ENCODE data around the gene SMOC2. TPM values are rescaled to one million over a fixed set of nuclear protein-coding genes. Genes with fewer than 3 reads are reported as not detected.
"Not testable (repeated sequence)": the region's sequence is repeated elsewhere in the genome, so short reads cannot be mapped to it uniquely, and the experiment has no call there.

The SMOC2 gene
- total RNA-seq, 1 donor from 2014 or later = not detected

- DNase-seq (ENCODE audit: low read depth, low spot score) = not testable (repeated sequence)
These were observed 97.4 kb downstream of the SMOC2 start for GRCh38 chr6:168538188-168538891.

GRCh38 chr6:168538892-168539811, 98.2 kb downstream of the SMOC2 start:
- DNase-seq (ENCODE audit: low read depth, low spot score) = no peak

GRCh38 chr6:168540713-168541291, 99.8 kb downstream of the SMOC2 start:
- no peak for DNase-seq (ENCODE audit: low read depth, low spot score)

- DNase-seq (ENCODE audit: low read depth, low spot score) = no peak
These were observed 100.3 kb downstream of the SMOC2 start for GRCh38 chr6:168541307-168541706.

- DNase-seq (ENCODE audit: low read depth, low spot score) = no peak
These were observed 101.3 kb downstream of the SMOC2 start for GRCh38 chr6:168542301-168542700.

DNA sequence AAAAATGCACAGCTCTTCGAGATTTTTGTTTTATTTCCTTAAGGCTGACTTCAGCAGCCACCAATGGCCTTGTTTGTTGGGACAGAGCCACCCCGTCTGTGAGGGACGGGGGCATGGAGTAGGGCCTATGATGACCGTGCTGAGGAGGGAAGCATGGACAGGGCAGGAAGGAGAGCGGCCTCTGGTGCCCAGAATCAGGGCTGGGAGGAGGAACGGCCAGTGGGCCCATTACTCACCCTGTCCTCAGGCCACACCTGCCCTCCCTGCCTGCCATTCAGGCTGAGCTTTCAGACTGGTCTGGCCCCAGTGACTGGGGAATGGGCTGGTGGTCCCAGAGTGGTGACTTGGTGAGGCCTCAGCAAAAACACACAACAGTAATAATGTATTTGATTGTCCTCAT, 104.4 kb downstream of the SMOC2 start:
- DNase-seq (ENCODE audit: low read depth, low spot score) = no peak

GRCh38 chr6:168546151-168546550, 105.2 kb downstream of the SMOC2 start:
- no peak for DNase-seq (ENCODE audit: low read depth, low spot score)

DNA sequence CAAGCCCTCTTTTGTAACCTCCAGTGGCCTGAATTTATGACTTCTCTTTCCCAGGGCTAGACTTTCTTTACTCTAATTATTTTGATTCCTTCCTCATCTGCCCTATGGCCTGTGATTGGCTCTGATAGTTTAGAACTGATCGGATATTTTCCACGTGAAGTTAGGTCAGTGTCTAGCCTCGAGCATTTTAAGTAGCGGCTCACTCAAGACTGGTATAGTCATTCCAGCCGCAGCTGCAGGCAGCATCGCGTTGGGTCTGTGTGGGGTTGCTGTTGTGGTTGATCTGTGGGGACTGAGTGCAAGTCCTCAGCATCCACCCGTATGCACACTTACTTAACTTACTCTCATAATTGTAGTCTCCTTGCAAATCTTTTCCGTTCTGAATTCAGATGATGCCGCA, 105.7 kb downstream of the SMOC2 start:
- DNase-seq (ENCODE audit: low read depth, low spot score) = no peak

DNA sequence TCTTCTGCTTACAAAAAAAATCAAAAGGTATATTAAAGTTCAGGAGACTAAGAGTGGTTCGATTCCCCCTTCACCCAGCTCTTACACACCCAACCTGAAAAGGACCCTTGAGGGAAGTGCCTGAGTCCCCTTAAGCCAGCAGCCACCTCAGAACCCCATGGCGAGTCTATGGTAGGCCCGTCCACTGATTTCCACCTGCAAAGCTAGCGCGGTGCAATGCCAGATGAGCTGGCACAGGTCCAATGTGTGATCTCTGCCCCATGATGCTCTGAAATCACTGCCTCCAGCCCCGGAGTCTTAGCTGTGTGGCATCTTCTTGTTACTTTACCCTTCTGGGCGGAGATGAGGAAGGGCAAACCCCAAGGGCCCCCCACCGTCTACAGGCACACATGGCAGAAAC, 109.3 kb downstream of the SMOC2 start:
- no peak for DNase-seq (ENCODE audit: low read depth, low spot score)

DNA sequence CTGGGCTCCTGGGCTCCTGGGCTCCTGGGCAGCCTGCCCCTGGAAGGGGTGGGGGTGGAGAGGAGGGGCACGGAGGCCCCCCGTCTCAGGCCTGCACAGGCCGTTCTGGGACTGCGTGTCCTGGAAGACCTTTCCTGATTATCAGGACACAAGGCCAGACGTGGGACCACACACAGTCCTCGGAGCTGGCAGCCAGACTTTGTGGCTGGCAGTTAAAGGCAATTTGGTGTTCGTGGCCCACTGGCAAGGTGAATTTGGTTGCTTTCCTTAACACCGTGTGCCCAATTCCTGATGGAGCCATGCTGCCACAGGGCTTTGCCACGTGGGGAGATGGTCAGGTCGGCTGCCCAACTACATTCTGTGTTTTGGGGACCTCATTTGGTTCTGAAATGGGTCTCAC, 113.5 kb downstream of the SMOC2 start:
- DNase-seq (ENCODE audit: low read depth, low spot score) = no peak

DNA sequence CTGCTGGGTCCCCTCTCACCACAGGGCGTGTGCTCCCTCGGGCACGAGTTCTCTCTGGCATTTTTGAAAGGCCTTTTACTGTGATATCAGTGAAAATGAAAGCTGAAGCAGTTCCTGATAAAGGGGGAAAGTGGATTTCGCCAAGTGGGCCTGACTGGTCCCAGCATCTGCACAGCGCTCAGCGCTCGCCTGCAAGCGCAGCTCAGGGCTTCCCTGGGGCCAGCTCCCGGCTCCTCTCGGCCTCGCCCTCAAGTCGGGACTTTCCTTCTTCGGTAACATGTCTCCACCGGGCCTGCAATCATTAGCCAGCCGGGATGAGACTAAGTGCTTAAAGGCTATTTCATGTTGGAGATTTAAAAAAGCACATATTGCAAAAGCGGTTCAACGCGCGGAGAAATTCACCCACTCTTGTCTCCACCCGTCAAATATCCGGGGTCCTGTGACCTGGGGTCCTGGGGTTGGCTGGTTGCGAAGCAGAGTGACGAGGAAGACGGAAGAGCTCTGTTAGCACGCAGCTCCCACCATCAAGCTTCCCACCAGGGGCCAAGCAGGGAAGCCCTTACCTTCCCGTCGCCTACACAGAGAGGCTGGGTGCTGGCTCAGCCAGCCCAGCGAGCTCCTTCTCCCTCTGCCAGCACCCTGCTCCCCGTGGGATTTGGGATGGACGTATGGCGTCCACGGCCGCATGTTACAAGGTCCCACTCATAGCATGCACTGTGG, 114.1 kb downstream of the SMOC2 start:
- no peak for DNase-seq (ENCODE audit: low read depth, low spot score)

DNA sequence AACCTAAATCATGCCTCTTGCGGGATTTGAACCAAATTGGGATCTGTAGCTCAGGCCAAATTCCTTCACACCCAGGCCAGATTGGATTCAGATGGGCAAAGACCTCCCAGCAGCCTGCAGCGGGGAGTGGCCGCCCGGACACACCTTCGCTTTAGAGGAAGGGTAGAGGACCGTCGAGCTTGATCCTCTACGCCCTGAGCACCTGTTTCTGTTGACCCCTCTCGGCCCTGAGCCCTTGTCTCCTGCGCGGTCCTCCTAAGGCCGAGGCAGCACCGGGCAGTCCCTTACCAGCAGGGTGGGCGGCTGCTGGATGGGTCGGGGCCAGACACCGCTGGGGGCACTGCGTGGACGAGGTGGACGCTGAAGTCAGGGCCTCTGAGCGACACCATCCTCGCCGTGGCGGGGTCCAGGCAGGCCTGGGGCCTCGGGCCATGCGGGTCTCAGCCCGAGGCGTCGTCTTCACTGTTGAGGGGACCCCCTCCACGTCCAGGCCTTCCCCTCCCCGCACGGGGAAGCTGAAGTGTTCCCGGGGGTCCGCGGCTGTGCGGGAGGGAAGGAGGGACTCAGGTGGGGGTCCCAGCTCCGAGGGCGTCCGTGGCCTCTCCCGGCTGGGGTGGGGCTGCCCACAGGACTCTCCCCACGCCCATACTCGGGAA, 114.8 kb downstream of the SMOC2 start:
- no peak for DNase-seq (ENCODE audit: low read depth, low spot score)

DNA sequence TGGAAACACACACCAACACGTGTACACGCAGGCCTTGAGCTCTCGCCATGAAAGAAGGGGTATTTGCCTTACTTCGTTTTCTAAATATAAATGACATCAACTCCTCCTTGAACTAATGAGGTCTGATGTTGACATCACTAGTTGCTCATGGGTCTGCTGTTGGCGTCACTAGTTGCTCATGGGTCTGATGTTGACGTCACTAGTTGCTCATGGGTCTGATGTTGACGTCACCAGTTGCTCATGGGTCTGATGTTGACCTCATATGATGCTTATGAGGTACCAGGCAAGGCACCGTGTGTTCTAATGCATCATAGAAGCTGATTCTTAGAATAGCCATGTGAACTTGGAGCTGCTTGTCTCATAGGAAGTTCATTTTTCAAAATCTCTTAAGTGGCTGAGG, 116.5 kb downstream of the SMOC2 start:
- no peak for DNase-seq (ENCODE audit: low read depth, low spot score)

GRCh38 chr6:168558686-168559085, 117.7 kb downstream of the SMOC2 start:
- DNase-seq (ENCODE audit: low read depth, low spot score) = no peak

DNA sequence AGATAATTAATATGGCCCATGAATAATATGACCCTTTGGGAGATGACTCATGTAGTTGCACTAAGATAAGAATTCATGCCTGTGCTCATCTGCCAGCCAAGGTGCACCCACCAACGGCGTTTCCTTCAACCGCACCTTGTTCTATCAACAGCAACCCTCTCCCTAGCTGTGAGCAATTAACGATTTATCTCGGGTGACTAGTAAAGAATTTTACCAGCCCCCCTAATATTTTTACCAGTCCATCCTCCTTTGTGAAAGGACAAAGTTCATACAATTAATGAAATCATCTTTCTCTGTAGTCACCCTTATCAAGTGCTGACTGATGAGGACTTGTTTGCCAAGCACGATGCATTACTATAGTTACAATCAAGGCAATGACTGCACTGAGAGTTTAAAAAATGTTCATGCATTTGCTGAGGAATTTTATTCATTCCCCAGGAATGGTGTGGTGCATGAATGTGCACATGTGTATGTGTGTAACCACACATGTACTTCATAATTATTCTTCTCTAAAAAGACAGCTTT, 118.7 kb downstream of the SMOC2 start:
- DNase-seq (ENCODE audit: low read depth, low spot score) = no peak

GRCh38 chr6:168560126-168560525, 119.1 kb downstream of the SMOC2 start:
- DNase-seq (ENCODE audit: low read depth, low spot score) = no peak

GRCh38 chr6:168562576-168563151, 121.7 kb downstream of the SMOC2 start:
- DNase-seq (ENCODE audit: low read depth, low spot score) = no peak

- no peak for DNase-seq (ENCODE audit: low read depth, low spot score)
These were observed 122.7 kb downstream of the SMOC2 start for GRCh38 chr6:168563656-168564055.

GRCh38 chr6:168565112-168565511, 124.1 kb downstream of the SMOC2 start:
- DNase-seq (ENCODE audit: low read depth, low spot score) = no peak

- DNase-seq (ENCODE audit: low read depth, low spot score) = no peak
These were observed 129.2 kb downstream of the SMOC2 start for GRCh38 chr6:168570211-168570610.

GRCh38 chr6:168571268-168571667, 130.3 kb downstream of the SMOC2 start:
- DNase-seq (ENCODE audit: low read depth, low spot score) = no peak
